Measurements from ENCODE around the gene ABCA4. TPM values are rescaled to one million over a fixed set of nuclear protein-coding genes. Genes with fewer than 3 reads are reported as not detected.
"Not testable (repeated sequence)": the region's sequence is repeated elsewhere in the genome, so short reads cannot be mapped to it uniquely, and the experiment has no call there.

Gene ABCA4
- total RNA-seq, 1 donor from 2014 or later = 51.7 TPM

DNA sequence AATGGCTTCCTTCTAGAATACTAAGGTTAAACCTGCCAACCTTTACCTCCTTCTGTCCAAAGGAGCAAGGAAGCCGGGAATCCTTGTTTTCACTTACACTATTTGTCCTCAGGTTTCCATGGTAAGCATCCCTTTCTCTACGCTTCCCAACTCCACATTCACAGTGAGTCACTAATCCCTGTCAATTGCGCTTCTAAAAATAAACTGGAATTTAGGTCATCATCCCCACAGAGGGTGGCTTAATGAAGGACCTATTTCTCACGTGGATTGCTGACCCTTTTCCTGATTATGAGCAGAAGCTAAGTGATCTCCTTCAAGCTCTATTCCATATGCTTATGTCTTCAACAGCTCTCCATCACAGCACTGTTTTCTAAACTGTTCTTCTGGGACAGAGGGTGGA, 39.9 kb upstream of the ABCA4 start:
- Mint-ChIP-seq H3K27me3 (ENCODE audit: unreplicated experiment) (peaks cover 40% of the 10 kb centered on the region), H3K9me3 (ENCODE audit: unreplicated experiment) (no peaks in the 10 kb centered on the region), H3K36me3 (ENCODE audit: low read depth, unreplicated experiment) (peaks cover 10% of the 10 kb centered on the region), H3K27ac (ENCODE audit: unreplicated experiment) (no peak overlapping the region), H3K4me3 (ENCODE audit: unreplicated experiment) (no peak overlapping the region), H3K4me1 (ENCODE audit: unreplicated experiment) (peaks cover 9% of the 10 kb centered on the region)
- no peak for DNase-seq (ENCODE audit: low spot score)
- no peak for TF ChIP-seq CTCF (IDR thresholded peaks at IDR 0.05; ENCODE audit: unreplicated experiment)

DNA sequence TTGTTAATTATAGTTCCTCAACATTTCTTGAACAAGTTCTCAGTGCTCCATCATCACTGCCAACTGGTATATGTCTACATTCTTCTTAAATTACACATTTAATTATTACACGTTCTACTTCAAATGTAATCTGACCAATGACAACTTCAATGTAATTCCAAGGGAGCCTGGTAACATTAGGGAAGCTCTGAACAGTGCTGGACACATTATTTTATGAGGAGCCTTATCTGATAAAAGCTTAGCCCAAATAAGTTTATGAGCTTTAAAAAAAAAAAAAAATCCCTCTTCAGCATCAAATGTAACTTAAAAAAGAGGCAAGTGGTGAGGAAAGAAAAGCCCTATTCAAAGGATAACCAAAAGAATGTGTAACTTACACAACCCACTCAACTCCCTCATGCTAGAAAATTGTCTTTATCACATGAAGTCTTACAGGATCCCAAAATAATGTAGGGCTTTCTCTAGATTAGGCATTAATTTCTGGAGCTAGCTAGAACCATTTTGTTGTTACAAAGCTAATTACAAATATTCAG, 35.2 kb upstream of the ABCA4 start:
- no peak for DNase-seq (ENCODE audit: low spot score)
- TF ChIP-seq CTCF (IDR thresholded peaks at IDR 0.05; ENCODE audit: unreplicated experiment) = no peak
- H3K27ac Mint-ChIP-seq (ENCODE audit: unreplicated experiment) = no peak overlapping the region

DNA sequence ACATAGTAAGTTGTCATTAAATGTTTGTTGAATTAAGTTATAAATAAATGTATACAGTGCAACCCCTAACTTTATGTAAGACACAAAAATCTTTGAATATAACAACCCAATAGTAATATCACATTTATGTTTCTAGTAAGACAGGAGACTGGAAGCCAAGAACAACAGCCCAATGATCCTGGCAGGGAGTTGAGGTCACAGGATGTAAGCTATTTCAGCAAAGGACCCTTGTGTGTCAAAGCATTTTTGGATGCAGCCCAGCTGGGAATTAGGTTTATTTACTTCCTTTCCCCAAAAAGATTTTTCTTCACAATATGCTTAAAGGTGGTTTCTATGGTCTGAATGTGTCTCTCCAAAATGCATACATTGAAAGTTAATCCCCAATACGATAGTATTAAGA, 34.0 kb upstream of the ABCA4 start:
- no peak for TF ChIP-seq CTCF (IDR thresholded peaks at IDR 0.05; ENCODE audit: unreplicated experiment)
- no peak for DNase-seq (ENCODE audit: low spot score)
- Mint-ChIP-seq H3K4me1 (ENCODE audit: unreplicated experiment) (no peaks in the 10 kb centered on the region), H3K27ac (ENCODE audit: unreplicated experiment) (no peak overlapping the region), H3K4me3 (ENCODE audit: unreplicated experiment) (no peak overlapping the region), H3K9me3 (ENCODE audit: unreplicated experiment) (no peaks in the 10 kb centered on the region), H3K36me3 (ENCODE audit: low read depth, unreplicated experiment) (no peaks in the 10 kb centered on the region), H3K27me3 (ENCODE audit: unreplicated experiment) (peaks cover 2% of the 10 kb centered on the region)

More for the DNA sequence above, 35.2 kb upstream of the ABCA4 start:
- H3K4me3 Mint-ChIP-seq (ENCODE audit: unreplicated experiment) = no peak overlapping the region
- no peaks in the 10 kb centered on the region for H3K36me3 Mint-ChIP-seq (ENCODE audit: low read depth, unreplicated experiment)
- no peaks in the 10 kb centered on the region for H3K4me1 Mint-ChIP-seq (ENCODE audit: unreplicated experiment)
- peaks cover 6% of the 10 kb centered on the region for H3K27me3 Mint-ChIP-seq (ENCODE audit: unreplicated experiment)
- no peaks in the 10 kb centered on the region for H3K9me3 Mint-ChIP-seq (ENCODE audit: unreplicated experiment)

DNA sequence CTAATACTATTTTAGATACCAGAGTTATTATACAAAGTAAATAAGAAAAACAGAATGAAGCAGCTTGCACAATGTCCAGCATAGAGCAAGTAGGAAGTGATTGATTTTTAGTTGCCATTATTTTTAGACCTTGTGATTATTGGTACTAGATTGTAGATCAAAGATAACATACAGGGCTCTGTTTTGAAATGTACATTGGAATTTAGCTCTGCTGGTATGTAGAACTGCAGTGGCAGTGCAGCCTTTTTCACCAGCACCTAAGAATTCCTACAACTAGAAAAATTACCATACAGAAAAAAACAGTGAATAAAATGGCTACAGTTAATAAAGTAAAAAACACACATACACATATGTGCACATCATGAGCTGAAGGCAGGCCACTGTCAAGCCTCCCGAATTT, 32.2 kb upstream of the ABCA4 start:
- no peak for TF ChIP-seq CTCF (IDR thresholded peaks at IDR 0.05; ENCODE audit: unreplicated experiment)
- H3K27me3 Mint-ChIP-seq (ENCODE audit: unreplicated experiment) = peaks cover 1% of the 10 kb centered on the region
- H3K36me3 Mint-ChIP-seq (ENCODE audit: low read depth, unreplicated experiment) = no peaks in the 10 kb centered on the region
- no peaks in the 10 kb centered on the region for H3K9me3 Mint-ChIP-seq (ENCODE audit: unreplicated experiment)
- H3K27ac Mint-ChIP-seq (ENCODE audit: unreplicated experiment) = no peak overlapping the region
- H3K4me3 Mint-ChIP-seq (ENCODE audit: unreplicated experiment) = no peak overlapping the region
- DNase-seq (ENCODE audit: low spot score) = no peak
- no peaks in the 10 kb centered on the region for H3K4me1 Mint-ChIP-seq (ENCODE audit: unreplicated experiment)

GRCh38 chr1:94149166-94149565, 28.2 kb upstream of the ABCA4 start:
- H3K4me1 Mint-ChIP-seq (ENCODE audit: unreplicated experiment); H3K4me3 Mint-ChIP-seq (ENCODE audit: unreplicated experiment); DNase-seq (ENCODE audit: low spot score); H3K27me3 Mint-ChIP-seq (ENCODE audit: unreplicated experiment); H3K36me3 Mint-ChIP-seq (ENCODE audit: low read depth, unreplicated experiment); H3K27ac Mint-ChIP-seq (ENCODE audit: unreplicated experiment); H3K9me3 Mint-ChIP-seq (ENCODE audit: unreplicated experiment): not testable (repeated sequence)

Measured in endothelial cell (in vitro differentiated cells).